Colon (tissue), 2 donors: ENCODE measurements around the gene RGS16.

ENCODE experiments used
- FAIRE-seq: peaks from 2 replicates; lab custom pipeline; 2012; peaks lifted over from hg19 to GRCh38; lab: Jason Lieb, UNC
- donor health status: control.
- donor health status: control.

RGS16 gene

GRCh38 chr1:182580736-182581135 lies 23.5 kb downstream of the RGS16 start:
- FAIRE-seq: no peak

DNA sequence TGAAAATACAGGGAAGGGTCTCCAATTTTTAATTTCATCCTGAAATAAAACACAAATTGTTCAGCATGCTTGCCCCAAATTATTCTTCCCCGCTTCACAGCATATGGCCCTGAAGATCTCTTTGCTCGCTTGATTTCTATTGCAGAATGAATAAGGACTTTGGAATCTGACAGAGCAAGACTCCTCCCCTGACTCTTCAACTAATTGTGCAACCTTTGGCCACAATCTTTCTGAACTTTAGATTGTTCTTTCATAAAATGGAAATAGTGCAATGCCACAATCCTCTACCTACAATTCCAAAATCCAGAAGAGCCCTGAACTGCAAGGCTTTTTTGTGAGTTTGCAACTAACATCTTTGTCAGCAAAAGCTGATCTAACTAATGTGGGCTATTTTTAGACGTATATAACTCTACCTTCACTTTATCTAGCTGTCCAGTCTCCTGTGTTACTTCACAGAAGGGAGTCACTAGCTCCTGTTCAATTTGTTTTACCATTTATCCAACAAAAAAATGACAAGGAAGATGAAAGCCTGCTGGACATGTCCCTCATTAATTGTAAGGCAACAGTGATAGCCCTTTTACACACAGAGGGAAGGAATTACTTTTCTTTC lies 28.5 kb downstream of the RGS16 start:
- no peak for FAIRE-seq

GRCh38 chr1:182574156-182574555 lies 30.0 kb downstream of the RGS16 start:
- FAIRE-seq: no peak

GRCh38 chr1:182570611-182570970 lies 33.6 kb downstream of the RGS16 start:
- FAIRE-seq: no peak

GRCh38 chr1:182569939-182570610 lies 34.1 kb downstream of the RGS16 start:
- no peak for FAIRE-seq

- FAIRE-seq: peak; percentile 81
These were observed 35.4 kb downstream of the RGS16 start for GRCh38 chr1:182568647-182569284.

GRCh38 chr1:182567629-182568028 lies 36.6 kb downstream of the RGS16 start:
- no peak for FAIRE-seq

DNA sequence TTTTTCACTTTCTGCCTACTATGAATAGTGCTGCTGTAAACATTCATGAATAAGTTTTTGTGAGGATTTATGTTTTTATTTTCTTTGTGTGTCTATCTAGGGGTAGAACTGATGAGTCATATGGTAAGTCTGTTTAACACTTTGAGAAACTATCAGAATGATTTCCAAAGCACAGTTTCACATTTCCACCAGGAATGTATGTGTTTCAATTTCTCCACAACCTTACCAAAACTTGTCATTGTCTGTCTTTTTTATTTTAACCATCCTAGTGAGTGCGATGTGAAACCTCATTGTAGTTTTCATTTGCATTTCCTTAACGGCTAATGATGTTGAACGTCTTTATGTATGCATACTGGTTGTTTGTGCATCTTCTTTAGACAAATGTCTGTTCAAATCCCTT lies 38.7 kb downstream of the RGS16 start:
- no peak for FAIRE-seq

DNA sequence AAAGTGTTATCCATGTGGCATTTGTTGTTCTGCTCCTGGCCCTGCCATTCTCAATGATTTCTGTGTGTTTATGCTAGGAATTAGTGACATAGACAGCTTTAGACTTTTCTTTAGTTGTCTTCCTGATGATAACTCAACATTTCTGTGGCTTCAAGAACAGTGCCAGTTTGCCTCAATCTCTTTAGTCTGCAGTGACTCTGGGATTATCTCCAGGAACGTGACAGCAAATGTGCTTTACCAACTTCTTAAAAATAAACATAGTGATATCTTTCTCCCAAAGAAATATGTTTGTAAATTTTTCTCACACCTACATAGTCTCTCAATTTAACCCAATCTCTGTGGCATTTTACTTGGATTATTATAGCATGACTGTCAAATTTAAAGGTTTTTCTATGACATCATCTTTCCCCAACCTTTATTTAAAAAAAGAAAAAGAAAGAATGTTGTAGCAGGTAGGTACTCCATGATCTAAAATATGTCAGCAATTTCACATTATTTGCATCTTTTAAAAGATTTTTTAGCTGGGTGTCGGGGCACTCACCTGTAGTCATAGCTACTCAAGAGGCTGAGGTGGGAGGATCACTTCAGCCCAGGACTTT lies 39.7 kb downstream of the RGS16 start:
- no peak for FAIRE-seq

DNA sequence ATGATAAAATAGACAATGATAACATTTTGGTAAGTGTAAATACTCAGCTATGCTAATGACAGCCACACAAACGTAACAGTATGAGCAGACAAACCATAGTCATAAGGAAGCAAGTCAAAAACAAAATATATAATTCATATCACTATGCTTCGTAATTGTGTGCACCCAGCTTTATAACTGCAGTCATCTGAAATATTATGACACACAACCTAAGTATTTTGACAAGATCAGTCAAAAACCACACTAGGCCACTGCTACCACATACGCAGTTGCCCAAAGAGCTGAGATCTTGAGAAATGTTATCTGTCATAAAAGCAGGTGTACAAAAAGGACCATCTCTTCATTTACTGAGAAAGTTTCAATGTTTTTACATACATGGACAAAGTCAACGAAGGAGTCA lies 41.1 kb downstream of the RGS16 start:
- FAIRE-seq: no peak

GRCh38 chr1:182561456-182561855 lies 42.7 kb downstream of the RGS16 start:
- no peak for FAIRE-seq

GRCh38 chr1:182560392-182560984 lies 43.7 kb downstream of the RGS16 start:
- FAIRE-seq: no peak

- FAIRE-seq: no peak
These were observed 47.9 kb downstream of the RGS16 start for GRCh38 chr1:182556279-182556678.

DNA sequence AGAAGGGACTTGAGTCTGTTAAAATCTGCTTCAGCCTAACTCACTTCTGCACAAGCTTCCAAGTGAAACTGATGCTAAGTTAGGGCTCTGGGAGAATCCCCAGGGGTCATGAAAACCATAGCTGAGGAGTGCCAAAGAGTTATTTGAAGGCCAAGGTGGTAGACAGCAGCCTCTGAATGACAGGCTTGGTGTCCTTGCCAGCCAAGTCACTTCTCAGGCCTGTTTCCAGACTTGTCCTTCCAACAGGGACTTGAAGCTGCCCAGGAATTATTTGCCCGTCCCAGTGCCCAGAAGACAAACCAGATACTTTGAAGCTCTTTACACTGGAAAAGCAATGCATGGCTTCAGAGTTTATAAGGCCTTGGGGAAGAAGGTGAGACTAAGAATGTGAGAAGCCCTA lies 48.7 kb downstream of the RGS16 start:
- FAIRE-seq: no peak

GRCh38 chr1:182552527-182552926 lies 51.7 kb downstream of the RGS16 start:
- FAIRE-seq: no peak

GRCh38 chr1:182549811-182550210 lies 54.4 kb downstream of the RGS16 start:
- no peak for FAIRE-seq

DNA sequence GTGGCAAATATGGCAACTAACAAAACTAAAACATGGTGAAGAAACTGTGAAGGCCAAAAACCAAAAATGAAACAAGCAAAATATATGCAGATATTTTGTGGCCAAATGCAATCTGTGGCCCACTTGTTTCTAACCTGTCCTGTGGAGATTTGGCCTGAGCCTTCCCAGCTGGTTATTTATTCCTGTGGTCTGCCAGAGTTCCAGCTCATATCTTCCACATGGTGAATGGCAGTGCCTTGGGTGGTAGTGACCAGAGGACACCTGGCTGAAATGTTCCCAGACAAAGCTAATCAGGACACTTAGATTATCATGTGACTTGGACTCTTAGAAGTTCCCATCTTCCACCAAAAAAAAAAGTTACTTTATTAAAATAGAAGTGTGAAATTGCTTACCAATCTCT lies 54.8 kb downstream of the RGS16 start:
- no peak for FAIRE-seq
